Body of pancreas (tissue), 4 donors: ENCODE measurements around the gene LTBP1.

ENCODE experiments used
- POLR2A ChIP-seq, 3 donors: fragments of 450-650 bp; IDR thresholded peaks; one replicate each; pipeline ENCODE4 v1.6.1; 2016; ENCODE audit warnings: antibody characterized with exemption in 3 of 3, mild to moderate bottlenecking in 2 of 3
- TF ChIP-seq, protein P1 (sequence below), 7 experiments: fragments of 450-650 bp in 4 of 7; fragments of 200-600 bp in 3 of 7; sonication (generic) in 3 of 7; IDR thresholded peaks; one replicate each; pipeline ENCODE4 v1.5.1; 2016 to 2019; ENCODE audit warnings: antibody characterized with exemption in 7 of 7

DNA sequence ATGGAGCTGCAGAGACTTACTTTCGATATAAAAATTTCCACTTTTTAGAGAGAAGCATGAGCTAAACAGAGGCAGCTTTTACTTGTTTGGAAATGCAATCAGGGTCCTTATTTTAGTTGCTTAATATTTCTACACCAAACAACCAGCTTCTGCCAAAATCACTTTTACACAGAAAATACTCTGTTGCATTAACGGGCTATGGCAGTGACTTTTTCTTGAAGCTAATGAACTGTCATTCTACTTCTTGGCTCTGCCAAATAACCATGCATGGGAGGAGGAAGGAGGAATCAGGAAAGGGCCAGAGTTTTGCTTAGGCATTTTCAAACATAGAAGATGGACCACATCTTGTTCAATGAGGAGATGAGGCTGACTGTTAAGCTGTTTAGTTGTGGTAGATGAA is 23.6 kb upstream of the LTBP1 start:
- TF ChIP-seq, protein P1, sequence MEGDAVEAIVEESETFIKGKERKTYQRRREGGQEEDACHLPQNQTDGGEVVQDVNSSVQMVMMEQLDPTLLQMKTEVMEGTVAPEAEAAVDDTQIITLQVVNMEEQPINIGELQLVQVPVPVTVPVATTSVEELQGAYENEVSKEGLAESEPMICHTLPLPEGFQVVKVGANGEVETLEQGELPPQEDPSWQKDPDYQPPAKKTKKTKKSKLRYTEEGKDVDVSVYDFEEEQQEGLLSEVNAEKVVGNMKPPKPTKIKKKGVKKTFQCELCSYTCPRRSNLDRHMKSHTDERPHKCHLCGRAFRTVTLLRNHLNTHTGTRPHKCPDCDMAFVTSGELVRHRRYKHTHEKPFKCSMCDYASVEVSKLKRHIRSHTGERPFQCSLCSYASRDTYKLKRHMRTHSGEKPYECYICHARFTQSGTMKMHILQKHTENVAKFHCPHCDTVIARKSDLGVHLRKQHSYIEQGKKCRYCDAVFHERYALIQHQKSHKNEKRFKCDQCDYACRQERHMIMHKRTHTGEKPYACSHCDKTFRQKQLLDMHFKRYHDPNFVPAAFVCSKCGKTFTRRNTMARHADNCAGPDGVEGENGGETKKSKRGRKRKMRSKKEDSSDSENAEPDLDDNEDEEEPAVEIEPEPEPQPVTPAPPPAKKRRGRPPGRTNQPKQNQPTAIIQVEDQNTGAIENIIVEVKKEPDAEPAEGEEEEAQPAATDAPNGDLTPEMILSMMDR (IDR thresholded peaks at IDR 0.05): no peak
- TF ChIP-seq POLR2A (IDR thresholded peaks at IDR 0.05): no peak
